ENCODE results near the gene SHROOM1. TPM values are rescaled to one million over a fixed set of nuclear protein-coding genes. Genes with fewer than 3 reads are reported as not detected.

SHROOM1 gene
- total RNA-seq, 2 donors from 2014 or later, result 3.2 to 4.2 TPM

- Histone ChIP-seq H3K9me3 (no peaks in the 10 kb centered on the region), H3K36me3 (no peaks in the 10 kb centered on the region), H3K4me1 (no peaks in the 10 kb centered on the region), H3K4me3 (no peak overlapping the region), H3K27me3 (no peaks in the 10 kb centered on the region), H3K27ac (no peak overlapping the region)
- TF ChIP-seq CTCF (IDR thresholded peaks at IDR 0.05), result no peak
- DNase-seq (ENCODE audit: low spot score), result no peak
Observed at GRCh38 chr5:132799392-132799791, 31.1 kb downstream of the SHROOM1 start.

GRCh38 chr5:132797651-132798050, 32.8 kb downstream of the SHROOM1 start:
- Histone ChIP-seq H3K4me1 (no peaks in the 10 kb centered on the region), H3K36me3 (no peaks in the 10 kb centered on the region), H3K27me3 (no peaks in the 10 kb centered on the region), H3K9me3 (no peaks in the 10 kb centered on the region), H3K4me3 (no peak overlapping the region), H3K27ac (no peak overlapping the region)
- no peak for TF ChIP-seq CTCF (IDR thresholded peaks at IDR 0.05)
- no peak for DNase-seq (ENCODE audit: low spot score)

DNA sequence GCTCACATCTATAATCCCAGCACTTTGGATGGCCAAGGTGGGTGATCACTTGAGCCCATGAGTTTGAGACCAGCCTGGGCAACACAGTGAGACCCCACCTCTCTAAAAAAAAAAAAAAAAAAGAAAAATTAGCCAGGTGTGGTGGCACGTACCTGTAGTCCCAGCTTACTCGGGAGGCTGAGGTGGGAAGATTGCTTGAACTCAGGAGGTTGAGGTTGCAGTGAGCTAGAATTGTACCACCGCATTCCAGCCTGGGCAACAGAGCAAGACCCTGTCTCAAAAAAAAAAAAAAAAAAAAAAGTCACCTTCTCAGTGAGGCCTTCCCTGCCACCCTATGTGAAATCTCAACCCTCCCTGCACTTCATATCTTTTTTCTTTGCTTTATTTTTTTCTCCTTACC, 39.4 kb downstream of the SHROOM1 start:
- no peak overlapping the region for H3K4me3 ChIP-seq
- no peak for TF ChIP-seq CTCF (IDR thresholded peaks at IDR 0.05)
- no peaks in the 10 kb centered on the region for H3K9me3 ChIP-seq
- H3K4me1 ChIP-seq, result no peaks in the 10 kb centered on the region
- no peaks in the 10 kb centered on the region for H3K36me3 ChIP-seq
- DNase-seq (ENCODE audit: low spot score), result no peak
- no peak overlapping the region for H3K27ac ChIP-seq
- no peaks in the 10 kb centered on the region for H3K27me3 ChIP-seq

DNA sequence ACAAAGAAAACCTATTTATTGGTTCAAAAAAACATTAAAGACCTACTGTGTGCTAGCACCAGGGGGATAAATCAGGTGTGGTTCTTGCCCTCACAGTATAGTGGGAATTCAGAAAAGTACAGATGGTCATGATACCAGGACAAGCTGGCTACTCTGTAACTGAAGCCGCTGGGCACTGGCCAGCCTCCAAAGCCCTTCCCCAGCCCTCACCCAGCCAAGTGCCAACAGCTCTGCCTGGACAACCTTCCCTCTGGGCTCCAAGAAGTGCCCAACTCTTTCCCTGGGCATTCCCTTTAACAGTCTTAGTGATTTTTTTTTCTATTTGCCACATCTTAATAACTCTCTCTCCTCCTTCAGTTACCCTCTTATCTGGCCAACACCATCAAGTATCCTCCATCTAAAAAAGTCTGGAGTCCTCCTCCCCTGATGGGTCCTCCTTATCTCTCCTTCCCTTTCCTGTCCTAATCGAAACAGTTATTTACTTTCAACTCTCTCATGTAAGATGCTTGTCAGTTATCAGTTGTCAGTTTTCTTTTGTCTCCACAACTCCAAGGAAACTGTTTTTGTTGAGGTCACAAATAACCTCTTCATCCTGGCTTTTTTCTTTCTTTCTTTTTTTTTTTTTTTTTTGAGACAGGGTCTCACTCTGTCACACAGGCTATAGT, 40.1 kb downstream of the SHROOM1 start:
- H3K36me3 ChIP-seq, result no peaks in the 10 kb centered on the region
- DNase-seq (ENCODE audit: low spot score), result no peak
- H3K27ac ChIP-seq, result no peak overlapping the region
- no peaks in the 10 kb centered on the region for H3K4me1 ChIP-seq
- no peak for TF ChIP-seq CTCF (IDR thresholded peaks at IDR 0.05)
- H3K9me3 ChIP-seq, result no peaks in the 10 kb centered on the region
- H3K4me3 ChIP-seq, result no peak overlapping the region
- no peaks in the 10 kb centered on the region for H3K27me3 ChIP-seq

- H3K27ac ChIP-seq, result no peak overlapping the region
- H3K36me3 ChIP-seq, result no peaks in the 10 kb centered on the region
- H3K9me3 ChIP-seq, result no peaks in the 10 kb centered on the region
- no peak for TF ChIP-seq CTCF (IDR thresholded peaks at IDR 0.05)
- no peaks in the 10 kb centered on the region for H3K4me1 ChIP-seq
- H3K27me3 ChIP-seq, result no peaks in the 10 kb centered on the region
- H3K4me3 ChIP-seq, result no peak overlapping the region
- no peak for DNase-seq (ENCODE audit: low spot score)
Observed at GRCh38 chr5:132788990-132789886, 41.2 kb downstream of the SHROOM1 start.
